ENCODE results near the gene STRIP2.

STRIP2 gene

DNA sequence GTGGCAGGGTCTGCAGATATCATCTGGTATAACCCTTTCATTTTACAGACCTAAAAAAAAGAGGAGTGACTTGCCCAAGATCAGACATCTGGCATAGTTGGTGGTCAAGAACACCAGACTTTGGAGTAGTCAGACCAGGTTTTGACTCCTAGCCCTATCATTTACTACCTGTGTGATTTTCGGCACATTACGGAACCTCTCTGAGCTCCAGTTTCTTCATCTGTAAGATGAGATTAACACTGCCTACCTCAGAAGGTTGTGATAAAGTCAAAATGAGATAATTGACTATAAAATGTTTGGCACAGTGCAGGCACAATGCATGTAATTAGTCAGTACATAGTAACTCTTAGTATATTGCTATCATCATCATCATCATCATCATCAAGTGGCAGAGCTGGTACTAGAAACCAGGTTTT, 1.2 kb downstream of the STRIP2 start:
- H3K4me3 ChIP-seq (ENCODE audit: control insufficient read depth, low read depth, low read length), result peak overlapping the region; percentile 71
- no peak for DNase-seq (ENCODE audit: low read depth)

DNA sequence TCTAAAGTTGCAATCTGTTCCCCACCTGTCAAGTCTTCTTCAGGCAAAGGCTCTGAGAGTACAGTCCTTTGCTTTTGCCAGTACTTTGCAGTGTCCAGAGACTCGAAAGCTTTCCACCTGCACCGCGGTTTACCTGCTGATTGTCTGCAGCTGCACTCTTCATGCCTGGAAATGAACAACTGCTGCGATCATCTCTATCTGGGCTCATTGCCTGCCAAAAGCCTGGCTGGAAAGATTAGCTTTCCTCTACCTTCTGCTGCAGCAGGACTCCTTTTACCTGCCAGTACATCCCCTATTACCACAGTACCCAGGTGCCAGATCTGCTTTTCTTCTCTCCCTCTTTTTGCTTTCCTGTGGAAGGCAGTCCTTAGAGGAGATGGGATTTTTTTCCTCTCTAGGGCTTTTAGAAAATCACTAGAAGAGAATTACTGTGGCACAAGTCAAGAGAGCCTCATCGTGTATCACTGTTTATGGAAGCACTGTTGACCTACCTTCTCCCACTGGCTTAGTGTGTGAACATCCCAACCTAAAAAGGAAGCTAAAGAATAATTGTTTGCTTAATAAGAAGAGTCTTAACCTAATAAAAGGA, 2.2 kb downstream of the STRIP2 start:
- DNase-seq (ENCODE audit: low read depth), result no peak
- H3K4me3 ChIP-seq (ENCODE audit: control insufficient read depth, low read depth, low read length), result no peak overlapping the region
- TF ChIP-seq, protein P1, sequence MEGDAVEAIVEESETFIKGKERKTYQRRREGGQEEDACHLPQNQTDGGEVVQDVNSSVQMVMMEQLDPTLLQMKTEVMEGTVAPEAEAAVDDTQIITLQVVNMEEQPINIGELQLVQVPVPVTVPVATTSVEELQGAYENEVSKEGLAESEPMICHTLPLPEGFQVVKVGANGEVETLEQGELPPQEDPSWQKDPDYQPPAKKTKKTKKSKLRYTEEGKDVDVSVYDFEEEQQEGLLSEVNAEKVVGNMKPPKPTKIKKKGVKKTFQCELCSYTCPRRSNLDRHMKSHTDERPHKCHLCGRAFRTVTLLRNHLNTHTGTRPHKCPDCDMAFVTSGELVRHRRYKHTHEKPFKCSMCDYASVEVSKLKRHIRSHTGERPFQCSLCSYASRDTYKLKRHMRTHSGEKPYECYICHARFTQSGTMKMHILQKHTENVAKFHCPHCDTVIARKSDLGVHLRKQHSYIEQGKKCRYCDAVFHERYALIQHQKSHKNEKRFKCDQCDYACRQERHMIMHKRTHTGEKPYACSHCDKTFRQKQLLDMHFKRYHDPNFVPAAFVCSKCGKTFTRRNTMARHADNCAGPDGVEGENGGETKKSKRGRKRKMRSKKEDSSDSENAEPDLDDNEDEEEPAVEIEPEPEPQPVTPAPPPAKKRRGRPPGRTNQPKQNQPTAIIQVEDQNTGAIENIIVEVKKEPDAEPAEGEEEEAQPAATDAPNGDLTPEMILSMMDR (IDR thresholded peaks at IDR 0.05; ENCODE audit: control insufficient read depth, insufficient read depth, low read depth, low read length, missing control alignments), result no peak

More for the DNA sequence above, 1.2 kb downstream of the STRIP2 start:
- TF ChIP-seq, protein P1 (IDR thresholded peaks at IDR 0.05; ENCODE audit: control insufficient read depth, insufficient read depth, low read depth, low read length, missing control alignments), result no peak

DNA sequence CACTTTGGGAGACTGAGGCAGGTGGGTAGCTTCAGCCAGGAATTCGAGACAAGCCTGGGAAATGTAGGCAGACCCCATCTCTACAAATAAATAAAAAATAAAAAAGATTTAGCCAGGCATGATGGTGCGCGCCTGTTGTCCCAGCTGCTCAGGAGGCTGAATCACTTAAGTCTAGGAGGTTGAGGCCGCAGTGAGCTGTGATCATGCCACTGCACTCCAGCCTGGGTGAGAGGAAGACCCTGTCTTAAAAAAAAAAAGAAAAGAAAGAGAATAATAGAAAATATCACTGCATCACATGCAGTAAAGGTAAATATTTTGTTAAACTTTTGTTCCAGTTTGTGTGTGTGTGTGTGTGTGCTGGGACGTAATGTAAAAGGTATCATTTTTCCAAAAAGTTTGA, 3.0 kb downstream of the STRIP2 start:
- no peak for DNase-seq (ENCODE audit: low read depth)
- TF ChIP-seq, protein P1 (IDR thresholded peaks at IDR 0.05; ENCODE audit: control insufficient read depth, insufficient read depth, low read depth, low read length, missing control alignments), result no peak
- no peak overlapping the region for H3K4me3 ChIP-seq (ENCODE audit: control insufficient read depth, low read depth, low read length)

DNA sequence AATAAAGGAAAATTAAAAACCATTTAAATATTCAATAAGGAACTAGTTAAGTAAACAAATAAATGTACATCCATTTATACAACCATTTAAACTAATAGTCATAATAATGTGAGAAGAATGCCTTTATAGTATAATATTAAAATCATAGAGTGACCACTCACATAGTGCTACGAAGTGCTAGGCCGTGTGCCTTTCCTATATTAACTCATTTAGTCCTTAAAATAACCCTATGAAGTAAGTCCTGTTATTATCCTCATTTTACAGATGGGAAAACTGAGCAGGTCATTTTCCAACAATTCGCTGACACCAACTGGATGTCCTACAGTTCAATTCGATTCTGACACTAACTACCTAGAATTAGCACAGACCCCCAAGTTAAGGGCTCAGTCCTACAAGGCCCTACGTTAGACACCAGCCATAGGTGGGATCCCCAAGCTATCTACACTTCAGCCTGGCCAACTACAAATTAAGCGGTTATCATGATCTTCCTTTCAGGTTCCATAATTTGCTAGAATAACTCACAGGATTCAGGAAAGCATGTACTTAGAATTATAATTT, 4.1 kb downstream of the STRIP2 start:
- TF ChIP-seq, protein P1 (IDR thresholded peaks at IDR 0.05; ENCODE audit: control insufficient read depth, insufficient read depth, low read depth, low read length, missing control alignments), result no peak
- no peak overlapping the region for H3K4me3 ChIP-seq (ENCODE audit: control insufficient read depth, low read depth, low read length)

DNA sequence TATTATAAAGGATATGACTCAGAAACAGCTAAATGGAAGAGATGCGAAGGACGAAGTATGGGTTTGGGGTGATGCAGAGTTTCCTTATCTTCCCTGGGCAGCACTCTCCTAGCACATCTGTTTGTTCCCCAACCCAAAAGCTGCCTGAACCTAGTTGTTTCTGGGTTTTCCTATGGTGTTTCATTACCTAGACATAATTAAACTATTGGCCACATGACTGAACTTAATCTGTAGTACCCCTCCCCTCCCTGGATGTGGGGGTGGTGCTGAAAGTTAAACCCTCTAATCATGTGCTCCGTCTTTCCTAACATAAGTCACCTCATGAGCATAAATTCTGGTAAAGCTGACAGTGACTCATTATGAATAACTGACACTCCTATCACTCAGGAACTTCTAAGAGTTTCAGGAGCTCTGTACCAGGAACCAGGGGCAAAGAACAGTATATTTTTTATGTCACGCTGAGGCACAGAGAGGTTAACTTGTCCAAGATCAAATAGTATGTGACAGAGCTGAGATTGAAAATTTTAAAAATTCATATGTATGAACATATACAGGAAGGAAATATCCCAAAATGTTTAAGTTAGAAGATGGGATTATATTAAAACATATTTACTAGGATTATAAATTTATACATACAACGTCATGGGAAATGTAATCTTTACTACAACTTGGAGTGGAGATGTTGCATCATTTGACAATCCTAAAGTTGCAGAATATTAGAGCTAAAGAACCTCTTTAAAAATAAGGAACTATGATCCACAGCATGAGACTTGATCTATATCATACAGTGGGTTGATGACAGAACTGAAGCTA, 4.8 kb downstream of the STRIP2 start:
- no peak overlapping the region for H3K4me3 ChIP-seq (ENCODE audit: control insufficient read depth, low read depth, low read length)
- TF ChIP-seq, protein P1 (IDR thresholded peaks at IDR 0.05; ENCODE audit: control insufficient read depth, insufficient read depth, low read depth, low read length, missing control alignments), result no peak
- no peak for DNase-seq (ENCODE audit: low read depth)

More for the DNA sequence above, 4.1 kb downstream of the STRIP2 start:
- DNase-seq (ENCODE audit: low read depth), result no peak

DNA sequence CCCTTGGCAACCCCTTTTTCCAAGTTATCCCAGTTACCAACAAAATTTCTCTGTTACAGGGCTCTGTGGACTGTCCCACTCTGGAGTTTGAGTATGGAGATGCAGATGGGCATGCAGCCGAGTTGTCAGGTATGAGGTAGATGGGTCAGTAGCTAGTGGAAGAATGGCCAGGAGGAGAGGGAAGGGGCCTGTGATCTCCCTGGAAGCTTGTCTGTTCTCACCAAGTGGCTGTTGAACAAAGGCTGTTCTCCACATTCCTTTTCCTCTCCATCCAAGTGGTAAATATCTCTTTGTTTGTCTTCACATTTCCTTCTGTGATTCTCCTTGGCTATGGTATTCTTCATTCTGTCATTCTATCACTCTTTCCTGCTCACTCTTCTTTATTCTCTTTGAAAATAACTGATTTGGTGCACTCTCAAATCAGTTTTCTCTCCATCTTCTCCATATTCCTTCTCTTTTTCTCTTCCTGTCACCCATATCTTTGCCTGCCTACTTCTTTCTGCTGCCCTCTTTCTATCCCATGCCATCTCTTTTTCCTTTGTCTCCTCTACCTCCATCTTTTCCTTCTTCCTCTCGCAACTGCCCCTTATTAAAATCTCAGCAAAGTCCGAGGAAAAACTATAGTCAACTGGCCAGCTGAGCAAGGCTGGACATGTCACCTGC, 5.9 kb downstream of the STRIP2 start:
- no peak for DNase-seq (ENCODE audit: low read depth)
- no peak overlapping the region for H3K4me3 ChIP-seq (ENCODE audit: control insufficient read depth, low read depth, low read length)
- TF ChIP-seq, protein P1 (IDR thresholded peaks at IDR 0.05; ENCODE audit: control insufficient read depth, insufficient read depth, low read depth, low read length, missing control alignments), result no peak

All from AG09309 (cell line).